HG03432 (cell line): Measurements from ENCODE around the gene STUM.

Experiments used
- ATAC-seq: cut with Tn5 transposase; IDR thresholded peaks from one replicate; pipeline ENCODE4 v1.9.1; 2021; ENCODE audit warnings: mild to moderate bottlenecking, moderate library complexity; ENCODE audit not compliant: unreplicated experiment

STUM gene

DNA sequence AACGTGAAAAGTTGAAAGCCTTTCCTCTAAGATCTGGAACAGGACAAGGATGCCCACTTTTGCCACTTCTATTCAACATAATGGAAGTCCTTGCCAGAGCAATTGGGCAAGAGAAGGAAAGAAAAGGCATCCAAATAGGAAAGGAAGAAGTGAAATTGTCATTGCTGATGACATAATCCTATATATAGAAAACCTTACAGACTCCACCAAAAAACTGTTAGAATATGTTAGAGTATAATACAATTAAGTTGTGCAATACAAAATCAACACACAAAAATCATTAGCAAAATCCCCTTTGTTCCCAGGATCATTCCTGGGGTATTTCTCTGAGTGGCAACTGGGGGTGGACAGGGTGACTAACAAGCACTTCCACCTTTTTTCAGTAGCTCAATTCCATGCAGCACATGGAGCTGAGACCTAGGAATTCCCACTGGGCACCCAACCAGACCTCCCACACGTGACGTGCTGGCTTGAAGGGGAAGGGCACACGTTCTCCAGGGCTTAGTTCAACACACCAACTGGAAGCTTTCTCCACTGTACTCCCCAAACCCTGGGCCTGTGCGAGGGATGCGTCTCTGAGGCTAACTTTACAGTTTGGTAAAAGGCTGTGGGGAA is 9.6 kb downstream of the STUM start:
- ATAC-seq: no peak

DNA sequence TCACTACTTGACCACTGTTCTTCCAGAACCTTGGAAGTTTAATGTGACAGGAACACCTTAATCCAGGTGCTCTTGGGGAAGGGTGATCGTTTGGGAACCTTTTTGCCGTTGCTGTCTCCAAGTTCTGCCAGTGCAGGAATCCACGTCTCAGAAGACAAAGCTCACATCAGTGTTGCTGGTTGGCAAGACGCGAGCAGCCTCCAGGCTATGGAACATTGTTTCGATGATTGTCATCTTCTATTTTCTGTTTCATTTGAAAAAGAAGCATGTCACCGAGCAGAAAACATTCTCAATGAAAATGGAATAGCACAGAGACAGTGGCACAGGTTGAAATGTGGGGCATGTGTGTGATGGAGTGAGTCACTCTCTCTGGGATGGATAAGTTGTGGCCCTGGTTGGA is 11.7 kb downstream of the STUM start:
- ATAC-seq: no peak

DNA sequence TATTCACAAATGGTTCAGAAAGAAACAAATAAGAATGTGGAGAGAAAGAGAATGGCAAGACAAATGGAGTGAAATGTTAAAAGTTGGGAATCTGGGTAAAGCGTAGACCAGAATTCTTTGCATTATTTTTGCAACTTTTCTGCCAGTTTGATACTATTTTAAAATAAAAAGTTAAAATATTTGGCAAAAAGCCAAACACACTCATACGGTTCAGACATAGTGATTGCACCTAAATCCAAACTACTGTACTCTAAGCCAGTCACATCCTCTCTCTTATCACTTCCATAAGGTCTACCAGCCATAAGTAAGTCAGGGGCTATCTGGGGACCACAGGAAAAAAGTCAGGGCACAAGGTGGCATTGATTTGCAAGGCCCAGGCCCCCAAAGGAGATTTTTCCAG is 14.4 kb downstream of the STUM start:
- no peak for ATAC-seq

DNA sequence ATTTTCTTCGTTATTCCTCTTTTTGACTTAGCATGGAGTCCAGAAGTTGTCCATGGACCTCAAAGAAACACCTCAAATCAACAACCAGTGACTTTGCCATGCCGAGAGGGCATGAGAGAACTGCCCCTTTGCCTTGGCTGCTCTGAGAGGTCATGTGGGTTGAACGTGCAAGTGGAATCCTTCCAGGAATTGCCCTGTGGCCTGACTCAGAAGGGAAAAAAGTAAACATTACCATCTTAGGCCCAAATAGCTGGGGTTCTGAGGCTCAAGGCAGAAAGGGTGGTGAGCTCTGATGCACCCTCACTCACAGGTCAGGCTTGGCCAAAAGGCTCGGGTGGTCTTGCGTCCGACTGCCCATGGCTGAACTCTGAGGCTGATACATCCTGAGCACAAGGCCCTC is 15.1 kb downstream of the STUM start:
- ATAC-seq: no peak

DNA sequence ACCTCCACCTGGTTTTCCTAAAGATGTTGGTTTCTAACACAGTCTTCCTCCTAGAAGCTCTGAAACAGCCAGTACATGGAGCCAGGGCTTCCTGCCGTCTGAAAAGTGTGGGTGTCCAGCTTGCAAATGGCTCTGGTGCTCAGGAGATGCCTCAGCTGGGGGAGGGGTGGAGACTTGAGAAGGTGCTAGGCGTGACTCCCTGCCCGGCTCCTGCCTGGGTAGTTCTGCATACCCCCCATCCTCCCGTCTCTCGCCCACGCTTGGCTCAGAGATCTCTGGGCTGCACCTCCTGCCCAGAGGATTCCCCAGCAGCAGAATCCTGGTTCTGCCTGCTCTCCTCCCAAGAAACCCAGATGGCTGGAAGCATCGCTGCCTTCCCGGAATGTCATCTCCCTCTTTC is 16.9 kb downstream of the STUM start:
- ATAC-seq: no peak

DNA sequence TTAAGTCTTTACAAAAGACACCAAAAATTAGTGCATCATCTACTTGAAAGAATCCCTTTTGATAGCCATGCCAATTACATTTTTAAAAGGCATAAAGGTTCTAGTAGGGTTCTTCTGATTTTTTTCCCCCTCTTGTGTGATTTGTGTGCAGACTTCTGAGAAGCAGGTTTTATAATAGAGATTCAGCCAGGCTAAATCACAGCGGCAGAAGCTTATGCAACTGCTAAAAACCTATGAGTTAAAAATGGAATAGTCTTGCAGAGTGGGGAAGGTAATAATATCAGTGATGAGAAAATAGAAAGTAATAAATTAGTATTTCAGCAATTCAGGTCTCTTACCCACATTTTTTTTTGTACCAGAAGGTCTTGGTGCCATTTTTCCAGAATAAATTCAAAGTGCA is 17.7 kb downstream of the STUM start:
- ATAC-seq: no peak

DNA sequence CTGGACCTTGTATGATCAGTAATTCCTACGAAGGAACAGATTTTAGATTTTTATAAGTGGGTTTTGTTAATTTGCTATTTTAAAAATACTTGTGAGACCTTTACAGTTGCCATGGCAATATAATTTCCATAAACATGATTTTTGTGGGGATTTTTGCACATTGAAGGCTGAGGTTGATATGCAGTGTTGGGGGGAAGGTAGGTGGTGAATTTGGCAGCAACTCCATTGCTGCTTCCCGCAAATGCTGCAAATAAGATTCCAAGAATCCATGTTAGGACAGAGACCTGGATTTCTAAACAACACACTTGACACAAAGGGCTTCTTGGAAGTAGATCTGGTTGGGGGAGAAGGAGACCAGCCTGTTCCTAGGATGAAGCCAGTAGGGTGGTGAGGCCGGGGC is 18.2 kb downstream of the STUM start:
- no peak for ATAC-seq

DNA sequence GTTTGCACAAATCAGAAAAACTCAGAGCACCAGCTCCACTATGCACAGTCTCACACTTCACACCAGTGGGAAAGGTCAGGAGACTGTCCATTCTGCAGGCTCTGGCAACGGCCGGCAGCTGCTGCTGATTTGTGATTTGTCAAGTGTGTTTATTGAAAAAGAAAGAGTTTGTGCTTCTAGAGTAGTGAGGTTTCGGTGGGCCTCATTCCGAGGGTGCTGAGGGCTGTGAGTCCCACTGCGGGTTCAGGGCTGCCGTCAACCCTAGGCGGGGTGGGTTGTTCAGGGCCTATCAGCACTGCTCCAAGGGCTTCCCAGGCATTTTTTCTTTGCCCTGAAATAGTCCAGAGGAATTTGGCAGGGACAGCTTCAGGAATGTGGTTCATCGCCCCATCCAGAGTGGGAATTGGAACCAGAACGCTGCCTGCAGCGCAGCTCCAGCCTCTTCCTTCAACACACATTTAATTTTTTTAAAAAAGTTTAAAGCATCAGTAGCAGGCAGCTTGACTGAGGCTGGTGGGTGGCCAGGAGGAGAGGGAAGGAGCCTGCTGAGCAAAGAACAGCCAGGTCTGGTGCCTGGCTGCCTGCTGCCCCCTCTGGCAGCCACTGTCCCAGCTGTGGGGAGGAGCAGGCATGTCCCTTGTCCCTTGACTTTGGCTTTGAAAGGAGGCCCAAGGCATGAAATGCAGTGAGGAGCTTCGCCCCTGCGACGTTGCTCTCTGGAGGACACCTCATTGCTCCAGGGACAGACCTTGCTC is 19.7 kb downstream of the STUM start:
- no peak for ATAC-seq

DNA sequence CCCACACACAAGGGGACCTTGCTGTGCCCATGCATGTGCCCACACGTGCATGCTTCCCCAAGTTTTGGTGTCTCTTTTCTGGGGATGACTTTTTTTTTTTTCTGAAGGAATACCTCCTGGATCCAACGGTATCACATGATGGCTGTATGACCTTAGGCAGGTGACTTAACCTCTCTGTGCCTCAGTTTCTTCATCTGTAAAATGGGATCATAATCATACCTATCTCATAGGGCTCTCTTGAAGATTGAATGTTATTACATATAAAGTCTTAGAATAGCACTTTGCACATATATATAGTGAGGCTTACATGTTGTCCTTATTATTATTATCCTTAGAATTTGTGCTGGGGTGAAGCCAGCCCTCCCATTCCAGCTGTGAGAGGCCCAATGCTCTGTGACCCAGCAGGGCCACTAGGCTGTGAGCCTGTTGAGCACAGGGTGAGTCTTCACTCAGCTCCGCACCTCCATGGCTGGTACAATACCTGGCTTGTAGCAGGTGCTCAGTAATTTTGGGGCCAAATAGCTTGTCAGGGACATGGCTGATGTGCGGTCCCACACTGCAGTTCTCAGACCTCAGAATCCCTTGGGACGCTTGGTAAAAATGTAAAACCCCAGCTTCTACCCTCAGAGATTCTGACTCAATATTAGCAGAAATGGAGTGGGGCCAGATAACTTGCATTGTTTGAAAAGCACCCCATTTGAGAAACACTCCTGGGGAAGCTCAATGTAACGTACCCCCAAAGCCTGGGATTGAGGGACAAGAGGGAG is 20.6 kb downstream of the STUM start:
- no peak for ATAC-seq

DNA sequence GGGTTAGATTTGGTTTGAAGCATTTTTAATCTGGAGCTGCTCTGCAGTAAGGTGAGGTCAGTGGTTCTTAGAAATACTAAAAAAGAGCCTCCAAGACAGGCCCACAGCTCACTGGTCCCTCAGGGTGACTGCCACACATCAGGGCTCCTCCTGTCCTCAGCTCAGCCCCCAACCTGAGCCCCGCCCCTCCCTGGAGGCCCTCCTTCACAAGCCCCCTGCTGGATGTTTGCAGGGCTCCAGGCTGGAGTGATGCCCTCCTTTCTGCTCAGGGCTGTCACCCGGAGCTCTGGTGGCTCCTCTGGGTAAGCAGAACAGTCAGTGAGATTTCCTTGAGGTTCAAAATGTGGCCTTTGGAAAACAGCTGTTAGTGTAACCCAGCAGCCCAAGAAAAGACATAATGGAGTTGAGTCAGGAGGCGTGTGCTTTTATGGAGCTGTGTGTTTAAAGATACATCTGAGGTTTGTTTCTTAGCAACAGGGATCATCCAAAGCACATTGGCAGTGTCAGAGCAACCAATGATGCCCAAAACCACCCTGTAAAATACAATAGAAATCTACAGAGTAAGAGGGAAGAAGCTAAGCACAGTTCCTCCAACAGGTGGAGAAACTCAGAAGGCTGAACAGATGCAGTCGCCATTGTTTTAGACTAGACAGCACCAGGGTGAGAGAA is 21.4 kb downstream of the STUM start:
- no peak for ATAC-seq

DNA sequence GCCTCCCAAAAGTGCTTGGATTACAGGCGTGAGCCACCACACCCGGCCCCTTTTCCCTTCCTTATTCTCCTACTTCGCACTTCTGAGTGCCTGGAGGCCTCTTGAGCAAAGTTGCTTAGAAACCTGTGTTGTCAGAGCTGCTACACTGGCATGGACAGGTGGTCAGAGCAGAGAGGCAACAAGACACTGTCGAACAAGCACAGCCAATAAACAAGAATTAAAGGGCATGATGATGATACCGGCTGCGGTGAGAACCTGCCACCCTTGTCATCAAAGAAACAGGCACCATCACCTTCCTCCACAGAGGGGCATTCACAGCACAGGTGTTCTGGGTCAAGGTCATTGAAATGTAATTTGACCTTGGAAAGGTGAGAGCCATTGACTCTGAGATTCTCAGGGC is 23.3 kb downstream of the STUM start:
- ATAC-seq: no peak

DNA sequence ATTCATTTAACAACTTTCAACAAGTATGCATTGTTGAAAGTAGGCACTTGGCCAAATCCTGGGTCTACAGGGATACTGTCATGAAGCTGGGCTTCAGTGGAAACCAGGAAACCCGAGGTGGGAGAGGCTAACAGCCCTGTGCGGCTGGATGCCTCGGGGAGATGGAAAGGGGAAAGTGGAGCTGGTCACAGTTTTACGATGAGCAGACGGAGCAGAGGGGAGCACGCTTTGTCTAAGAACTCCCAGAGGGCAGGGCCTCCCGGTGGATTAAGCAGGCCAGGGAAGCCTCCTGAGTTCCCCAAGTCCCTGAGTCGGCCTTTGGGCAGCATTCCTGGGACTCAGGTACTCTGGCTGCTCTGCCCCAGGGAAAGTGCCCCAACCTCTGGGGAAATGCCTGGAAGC is 23.8 kb downstream of the STUM start:
- ATAC-seq: no peak

DNA sequence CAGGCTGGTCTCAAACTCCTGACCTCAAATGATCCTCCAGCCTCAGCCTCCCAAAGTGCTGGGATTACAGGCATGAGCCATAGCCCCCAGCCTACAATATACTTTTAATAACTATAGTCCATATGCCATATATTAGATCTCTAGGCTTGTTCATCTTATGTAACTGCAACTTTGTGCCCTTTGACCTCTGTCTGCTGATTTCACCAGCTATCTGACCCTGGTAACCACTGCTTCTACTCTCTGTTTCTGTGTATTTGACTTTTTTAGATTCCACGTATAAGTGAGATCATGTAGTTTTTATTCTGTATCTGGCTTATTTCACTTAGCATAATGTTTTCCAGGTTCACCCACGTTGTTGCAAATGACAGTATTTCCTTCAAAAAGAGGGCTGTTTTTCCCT is 25.5 kb downstream of the STUM start:
- ATAC-seq: no peak

DNA sequence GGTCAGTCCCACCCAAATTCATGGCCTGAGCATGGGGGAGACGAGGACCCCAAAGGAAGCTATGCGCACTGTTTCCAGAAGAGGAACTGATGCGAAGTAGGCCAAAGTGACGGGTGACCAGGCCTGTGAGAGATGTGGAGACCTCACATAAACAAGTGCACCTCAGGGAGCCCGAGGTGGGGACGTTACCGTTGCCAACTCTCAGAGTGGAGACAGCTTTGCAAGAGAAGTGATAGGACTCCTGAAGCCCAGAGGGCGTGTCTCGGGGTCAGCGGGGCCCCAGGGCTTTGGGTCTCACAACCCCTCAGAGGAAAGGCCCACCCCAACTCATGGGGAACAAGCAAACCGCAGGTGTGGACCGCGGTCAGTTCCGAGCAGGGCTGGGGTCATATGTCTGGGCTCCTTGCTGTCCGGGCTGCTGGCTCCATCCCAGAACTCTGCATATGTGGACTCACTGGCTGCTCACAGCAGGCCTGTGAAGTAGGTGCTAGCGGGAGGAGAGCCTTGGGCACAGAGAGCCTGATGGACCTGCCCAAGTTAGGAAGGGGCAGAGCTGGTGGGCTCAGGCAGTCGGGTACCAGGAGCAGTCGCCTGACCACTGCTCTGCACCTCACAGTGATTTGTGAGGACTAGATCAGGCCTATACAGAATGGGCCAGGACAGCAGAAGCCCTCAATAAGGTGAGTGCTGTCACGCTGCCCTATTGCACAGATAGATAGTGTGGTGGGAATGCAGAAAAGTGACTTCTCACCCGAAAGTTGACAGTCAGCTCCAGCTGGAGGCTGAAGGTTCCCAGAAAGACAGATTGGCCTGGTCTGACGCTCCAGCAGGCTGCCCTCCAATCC is 26.2 kb downstream of the STUM start:
- ATAC-seq: no peak

DNA sequence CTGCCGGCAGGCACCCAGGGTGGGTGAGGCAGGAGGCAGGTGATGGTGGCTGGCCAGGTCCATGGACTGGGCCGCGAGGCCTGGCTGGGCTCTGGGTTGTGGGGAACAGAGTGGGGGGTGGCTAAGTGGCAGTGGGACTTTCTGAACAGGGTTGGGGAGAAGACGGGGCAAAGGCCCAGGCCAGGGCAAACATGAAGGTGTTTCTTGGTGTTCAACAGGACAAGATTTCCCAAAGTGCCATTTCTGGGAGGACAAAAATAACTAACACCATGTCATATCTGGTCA is 26.8 kb downstream of the STUM start:
- no peak for ATAC-seq

DNA sequence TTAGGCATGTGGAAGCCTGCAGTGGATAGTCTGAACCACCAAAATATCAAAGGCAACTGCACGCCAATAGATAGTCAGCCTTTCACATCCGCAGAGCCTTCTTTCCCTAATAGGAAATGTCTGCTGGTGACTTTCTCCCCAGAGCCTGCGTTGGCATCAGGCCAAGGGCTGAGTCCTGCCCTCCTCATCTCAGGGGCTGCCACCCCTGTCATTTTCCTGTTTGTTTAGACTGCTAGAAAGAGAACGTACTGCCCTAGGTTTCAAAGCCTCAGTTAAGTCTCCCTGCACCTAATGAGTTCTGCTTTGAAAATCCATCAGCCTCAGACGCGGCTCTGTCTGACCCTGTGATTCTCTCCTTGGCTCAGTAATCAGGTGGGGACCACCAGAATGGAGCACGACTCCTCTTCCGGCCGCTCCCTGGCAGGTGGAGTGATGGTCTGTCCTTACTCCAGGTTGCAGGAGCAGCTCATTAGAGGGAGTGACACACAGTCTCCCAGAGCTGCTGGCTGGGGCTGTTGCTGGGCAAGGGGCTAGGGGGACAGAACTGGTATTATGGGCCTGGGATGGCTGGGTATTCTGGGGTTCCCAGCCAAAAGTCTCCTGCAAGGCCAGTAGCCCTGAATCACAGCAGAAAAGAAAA is 27.3 kb downstream of the STUM start:
- ATAC-seq: no peak

DNA sequence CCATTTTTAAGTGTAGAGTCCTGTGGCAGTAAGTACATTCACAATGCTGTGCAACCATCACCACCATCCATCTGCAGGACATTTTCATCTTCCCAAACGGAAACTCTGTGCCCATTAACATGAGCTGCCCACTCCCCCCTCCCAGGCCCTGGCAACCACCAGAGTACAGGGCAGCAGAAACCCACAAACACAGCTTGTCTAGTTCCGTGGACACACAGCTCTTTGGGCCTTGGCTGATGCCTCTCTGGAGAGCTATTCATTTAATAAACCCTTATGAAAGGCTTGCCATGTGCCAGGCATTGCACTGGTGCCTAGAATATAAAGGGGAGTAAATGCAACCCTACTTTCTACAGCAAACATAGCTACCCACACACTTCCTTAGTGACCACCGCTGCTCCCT is 28.0 kb downstream of the STUM start:
- no peak for ATAC-seq

DNA sequence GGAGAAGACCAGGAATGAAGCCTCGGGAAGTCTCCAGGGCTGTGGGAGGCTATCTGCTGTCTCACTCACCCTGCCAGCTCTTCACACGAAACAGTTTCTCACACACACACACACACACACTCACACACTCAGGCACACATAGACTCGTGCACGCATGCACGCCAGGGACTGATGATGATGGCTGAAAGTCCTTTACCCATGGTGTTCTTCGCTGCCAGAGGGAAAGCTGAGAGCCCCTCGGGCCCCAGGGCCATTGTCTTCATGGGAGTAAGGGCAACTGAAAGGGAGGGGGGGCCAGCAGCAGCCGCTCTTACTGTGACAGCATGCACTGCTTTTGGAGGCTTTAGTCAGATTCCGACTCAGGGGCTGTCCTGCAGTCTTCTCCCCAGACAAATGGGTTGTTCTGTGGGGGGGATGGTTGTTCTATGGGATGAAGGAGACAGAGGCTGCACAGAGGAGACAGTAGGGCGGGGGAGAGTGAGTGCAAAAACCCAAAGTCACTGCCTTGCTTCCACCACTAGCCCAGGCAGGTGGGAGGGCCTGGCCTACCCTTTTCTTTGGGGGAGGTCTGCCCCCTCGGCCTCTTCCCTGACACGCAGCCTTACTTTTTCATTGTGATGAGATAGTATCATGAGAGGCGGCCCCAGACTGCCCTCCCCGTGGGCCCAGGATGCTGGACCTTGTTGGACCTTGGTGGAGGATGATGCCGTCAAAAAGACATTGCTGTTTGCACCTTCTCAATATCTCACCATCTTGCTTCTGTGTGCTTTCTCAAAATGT is 29.0 kb downstream of the STUM start:
- ATAC-seq: no peak

DNA sequence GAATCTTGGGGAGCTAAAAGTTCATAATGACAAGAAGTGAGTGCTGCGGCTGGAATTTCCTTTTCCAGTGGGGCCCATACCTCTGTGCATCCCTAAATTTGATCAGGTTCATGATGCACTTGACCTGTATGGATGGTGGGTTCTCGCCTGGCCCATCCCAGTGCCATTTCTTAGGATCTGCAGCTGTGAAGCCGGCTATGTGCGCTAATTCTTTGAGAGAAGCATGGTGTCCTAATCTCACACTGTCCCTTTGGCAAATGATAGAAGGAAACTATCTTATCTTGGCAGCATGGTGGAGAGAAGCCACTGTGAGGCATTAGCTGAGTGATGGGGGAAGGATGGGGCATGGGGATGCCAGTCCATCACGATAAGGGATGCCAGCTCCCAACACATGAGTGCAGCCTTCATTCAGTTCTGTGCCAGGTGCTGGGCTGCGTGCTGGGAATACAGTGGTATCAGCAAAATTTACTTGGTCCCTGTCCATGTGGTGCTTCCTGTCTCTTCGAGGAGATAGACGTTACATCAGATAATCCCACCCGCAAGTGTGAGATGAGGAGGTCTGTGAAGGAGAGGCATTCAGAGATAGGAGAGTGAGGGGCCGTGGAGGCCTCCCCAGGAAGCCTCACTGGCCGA is 30.5 kb downstream of the STUM start:
- no peak for ATAC-seq
